HG03280 (cell line): Measurements from ENCODE around the gene FMR1NB.

Experiments
- ATAC-seq: cut with Tn5 transposase; IDR thresholded peaks from one replicate; pipeline ENCODE4 v1.9.1; 2021; ENCODE audit warnings: mild to moderate bottlenecking, moderate library complexity; ENCODE audit not compliant: unreplicated experiment

Gene FMR1NB

DNA sequence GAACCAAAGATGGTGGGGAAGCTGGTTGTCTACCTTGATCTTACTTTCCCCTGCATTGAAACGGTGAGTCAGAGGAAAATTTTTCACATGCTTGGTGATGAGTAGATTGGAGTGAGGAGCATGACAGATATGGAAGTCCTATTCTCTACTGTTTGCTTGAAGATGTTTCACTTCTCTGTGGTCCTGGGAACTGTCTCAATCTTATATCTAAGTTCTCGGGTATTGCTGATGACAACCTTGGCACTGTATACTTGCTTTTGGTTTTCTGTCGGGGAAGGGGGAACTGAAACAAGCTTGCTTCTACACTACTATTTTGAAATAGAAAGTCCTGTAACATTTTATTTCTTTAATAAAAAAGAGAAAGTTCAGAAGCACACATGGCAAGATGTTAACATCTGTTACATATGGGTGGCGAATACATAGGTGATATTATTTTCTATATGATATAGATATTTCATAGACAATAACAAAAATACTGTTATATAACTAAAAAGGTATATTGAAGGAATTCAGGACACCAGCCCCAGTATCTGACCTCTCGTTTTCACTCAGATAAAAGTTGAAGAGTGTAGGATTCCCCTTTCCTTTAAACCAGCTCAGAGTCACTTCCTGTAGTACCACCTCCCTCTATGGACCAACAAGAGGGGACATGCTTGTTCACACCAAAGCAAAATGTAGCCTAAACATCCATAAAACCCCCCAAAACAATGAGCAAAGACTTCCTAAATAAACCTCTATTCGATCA, 88.8 kb downstream of the FMR1NB start:
- peak; percentile 72 for ATAC-seq

DNA sequence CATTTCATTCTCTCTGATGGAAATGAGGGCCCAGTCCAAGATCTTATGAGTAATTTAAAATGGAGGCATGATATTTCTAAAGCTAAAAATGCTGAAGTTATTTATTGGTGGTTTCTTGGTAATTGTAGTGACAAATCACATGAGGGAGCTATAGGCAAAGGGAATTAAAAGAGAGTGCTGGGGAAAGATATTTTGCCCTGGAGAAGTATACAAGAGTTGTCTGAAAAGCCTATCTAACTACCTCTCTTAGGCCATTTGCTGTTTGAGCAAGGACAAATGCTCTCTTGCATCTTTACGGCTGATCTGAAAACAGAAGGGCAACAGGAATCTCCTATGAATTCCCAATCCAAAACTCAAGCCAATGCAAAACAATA, 89.4 kb downstream of the FMR1NB start:
- ATAC-seq: no peak
